Testis (tissue), 2 donors: ENCODE data around the gene HNMT.

ENCODE experiments used
- CTCF ChIP-seq, 3 experiments: fragments of 450-650 bp in 2 of 3; fragments of 200-600 bp in 1 of 3; sonication (generic) in 1 of 3; IDR thresholded peaks; one replicate each; pipeline ENCODE4 v1.5.1; 2016 to 2019; ENCODE audit warnings: antibody characterized with exemption in 3 of 3, mild to moderate bottlenecking in 2 of 3, moderate library complexity in 1 of 3
- POLR2A ChIP-seq: fragments of 450-650 bp; IDR thresholded peaks from one replicate; pipeline ENCODE4 v1.6.1; 2017; ENCODE audit warnings: antibody characterized with exemption, mild to moderate bottlenecking, moderate library complexity

GRCh38 chr2:137952586-137953129, 11.6 kb upstream of the HNMT start:
- TF ChIP-seq CTCF (IDR thresholded peaks at IDR 0.05), result no peak
- TF ChIP-seq POLR2A, result no peak
